ENCODE data around the gene REXO4. TPM values are rescaled to one million over a fixed set of nuclear protein-coding genes. Genes with fewer than 3 reads are reported as not detected.

Gene REXO4
- total and polyA plus RNA-seq, 2 of the 8 experiments (the other 6 are each of a cell fraction or from before 2014, with no cell fraction given), result 19.1 to 38.3 TPM

DNA sequence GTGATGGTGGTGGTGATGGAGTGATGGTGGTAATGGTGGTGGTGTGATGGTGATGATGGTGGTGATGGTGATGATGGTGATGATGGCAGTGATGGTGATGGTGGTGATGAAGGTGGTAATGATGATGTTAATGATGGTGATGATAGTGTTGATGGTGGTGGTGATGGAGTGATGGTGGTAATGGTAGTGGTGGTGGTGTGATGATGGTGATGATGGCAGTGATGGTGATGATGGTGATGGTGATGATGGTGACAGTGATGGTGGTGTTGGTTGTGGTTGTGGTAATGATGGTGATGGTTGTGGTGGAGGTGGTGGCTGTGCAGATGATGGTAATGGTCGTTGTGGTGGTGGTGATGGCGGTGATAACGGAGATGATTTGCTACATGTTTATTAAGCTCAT is 34.4 kb downstream of the REXO4 start (continued):
- TF ChIP-seq POU5F1 (IDR thresholded peaks at IDR 0.05; ENCODE audit: low read depth, low read length) (no peak), SIX5 (IDR thresholded peaks at IDR 0.05; ENCODE audit: low read depth, low read length) (no peak), JUND (IDR thresholded peaks at IDR 0.05; ENCODE audit: low read length) (no peak), POLR2A (IDR thresholded peaks at IDR 0.05; ENCODE audit: control extremely low read depth in 1 of 2, low read depth in 2 of 2, low read length in 2 of 2) (no peak), RXRA (IDR thresholded peaks at IDR 0.05; ENCODE audit: insufficient read depth, low read depth, low read length) (no peak), SIRT6 (IDR thresholded peaks at IDR 0.05; ENCODE audit: low read length) (no peak), EGR1 (IDR thresholded peaks at IDR 0.05; ENCODE audit: borderline replicate concordance, low read depth, low read length) (no peak), CTBP2 (IDR thresholded peaks at IDR 0.05; ENCODE audit: borderline replicate concordance, insufficient read depth, insufficient read length, low read length) (no peak), KDM1A (IDR thresholded peaks at IDR 0.05; ENCODE audit: borderline replicate concordance, low read length) (no peak), RNF2 (IDR thresholded peaks at IDR 0.05; ENCODE audit: borderline replicate concordance, low read depth, low read length, missing control alignments, poor library complexity, severe bottlenecking) (no peak), BCL11A (IDR thresholded peaks at IDR 0.05; ENCODE audit: low read depth in 2 of 2, low read length in 2 of 2) (no peak)

All from H1 (cell line).